Measurements from ENCODE around the gene RASD1.

The RASD1 gene

DNA sequence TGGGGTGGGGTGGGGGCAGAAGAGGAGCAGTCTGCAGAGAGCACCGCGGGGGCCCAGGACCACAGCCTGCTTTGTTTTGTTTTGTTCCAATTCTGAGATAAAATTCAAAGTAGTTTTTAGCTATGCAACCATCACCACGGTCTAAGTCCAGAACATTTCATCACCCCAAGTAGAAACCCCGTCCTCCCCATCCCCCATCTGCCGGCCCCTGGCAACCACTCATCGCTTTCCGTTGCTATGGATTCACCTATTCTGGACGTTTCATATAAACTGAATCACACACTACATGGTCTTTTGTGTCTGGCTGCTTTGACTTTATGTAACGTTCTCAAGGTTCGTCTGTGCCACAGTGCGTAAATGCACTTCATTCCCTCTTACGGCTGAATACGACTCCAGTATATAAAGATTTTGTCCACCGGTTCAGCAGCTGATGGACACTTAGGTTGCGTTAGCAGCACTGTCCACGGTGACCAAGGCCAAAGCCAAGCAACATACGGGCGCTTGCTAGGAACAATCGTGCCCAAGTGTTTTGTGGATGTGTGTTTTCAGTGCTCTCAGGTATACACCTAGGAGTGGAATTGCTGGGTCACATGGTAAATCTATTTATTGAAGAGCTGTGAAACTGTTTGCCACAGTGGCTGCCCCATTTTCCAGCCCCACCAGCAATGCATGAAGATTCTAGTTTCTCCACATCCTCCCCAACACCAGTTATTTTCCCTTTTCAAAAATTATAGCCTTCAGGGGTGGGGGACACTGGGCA, 27.7 kb upstream of the RASD1 start:
- Histone ChIP-seq H3K4me2 (ENCODE audit: low read length) (no peak overlapping the region), H3K27me3 (ENCODE audit: control insufficient read depth, low read length) (no peaks in the 10 kb centered on the region), H4K20me1 (ENCODE audit: control insufficient read depth, insufficient read depth, low read depth, low read length) (no peaks in the 10 kb centered on the region; the same call in 1 of the 2 replicates), H3K79me2 (ENCODE audit: control insufficient read depth, low read length) (no peaks in the 10 kb centered on the region), H3K36me3 (ENCODE audit: control insufficient read depth, low read length) (no peaks in the 10 kb centered on the region), H3K9me2 (replicated peaks; ENCODE audit: control insufficient read depth, low read length) (no peaks in the 10 kb centered on the region), H3K4me1 (ENCODE audit: control insufficient read depth, low read length) (no peaks in the 10 kb centered on the region), H3K27ac (ENCODE audit: low read depth, low read length) (no peak overlapping the region), H3K9me3 (ENCODE audit: control insufficient read depth, insufficient read depth, low read length) (no peaks in the 10 kb centered on the region), H3F3A (ENCODE audit: control insufficient read depth, insufficient read depth) (no peaks in the 10 kb centered on the region), H3K4me3 (ENCODE audit: low read length) (no peak overlapping the region)
- TF ChIP-seq, protein P1, sequence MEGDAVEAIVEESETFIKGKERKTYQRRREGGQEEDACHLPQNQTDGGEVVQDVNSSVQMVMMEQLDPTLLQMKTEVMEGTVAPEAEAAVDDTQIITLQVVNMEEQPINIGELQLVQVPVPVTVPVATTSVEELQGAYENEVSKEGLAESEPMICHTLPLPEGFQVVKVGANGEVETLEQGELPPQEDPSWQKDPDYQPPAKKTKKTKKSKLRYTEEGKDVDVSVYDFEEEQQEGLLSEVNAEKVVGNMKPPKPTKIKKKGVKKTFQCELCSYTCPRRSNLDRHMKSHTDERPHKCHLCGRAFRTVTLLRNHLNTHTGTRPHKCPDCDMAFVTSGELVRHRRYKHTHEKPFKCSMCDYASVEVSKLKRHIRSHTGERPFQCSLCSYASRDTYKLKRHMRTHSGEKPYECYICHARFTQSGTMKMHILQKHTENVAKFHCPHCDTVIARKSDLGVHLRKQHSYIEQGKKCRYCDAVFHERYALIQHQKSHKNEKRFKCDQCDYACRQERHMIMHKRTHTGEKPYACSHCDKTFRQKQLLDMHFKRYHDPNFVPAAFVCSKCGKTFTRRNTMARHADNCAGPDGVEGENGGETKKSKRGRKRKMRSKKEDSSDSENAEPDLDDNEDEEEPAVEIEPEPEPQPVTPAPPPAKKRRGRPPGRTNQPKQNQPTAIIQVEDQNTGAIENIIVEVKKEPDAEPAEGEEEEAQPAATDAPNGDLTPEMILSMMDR (IDR thresholded peaks at IDR 0.05; ENCODE audit: low read depth, low read length, poor library complexity, severe bottlenecking): no peak
- no peak for TF ChIP-seq EZH2phosphoT487 (IDR thresholded peaks at IDR 0.05; ENCODE audit: borderline replicate concordance, low read length)

DNA sequence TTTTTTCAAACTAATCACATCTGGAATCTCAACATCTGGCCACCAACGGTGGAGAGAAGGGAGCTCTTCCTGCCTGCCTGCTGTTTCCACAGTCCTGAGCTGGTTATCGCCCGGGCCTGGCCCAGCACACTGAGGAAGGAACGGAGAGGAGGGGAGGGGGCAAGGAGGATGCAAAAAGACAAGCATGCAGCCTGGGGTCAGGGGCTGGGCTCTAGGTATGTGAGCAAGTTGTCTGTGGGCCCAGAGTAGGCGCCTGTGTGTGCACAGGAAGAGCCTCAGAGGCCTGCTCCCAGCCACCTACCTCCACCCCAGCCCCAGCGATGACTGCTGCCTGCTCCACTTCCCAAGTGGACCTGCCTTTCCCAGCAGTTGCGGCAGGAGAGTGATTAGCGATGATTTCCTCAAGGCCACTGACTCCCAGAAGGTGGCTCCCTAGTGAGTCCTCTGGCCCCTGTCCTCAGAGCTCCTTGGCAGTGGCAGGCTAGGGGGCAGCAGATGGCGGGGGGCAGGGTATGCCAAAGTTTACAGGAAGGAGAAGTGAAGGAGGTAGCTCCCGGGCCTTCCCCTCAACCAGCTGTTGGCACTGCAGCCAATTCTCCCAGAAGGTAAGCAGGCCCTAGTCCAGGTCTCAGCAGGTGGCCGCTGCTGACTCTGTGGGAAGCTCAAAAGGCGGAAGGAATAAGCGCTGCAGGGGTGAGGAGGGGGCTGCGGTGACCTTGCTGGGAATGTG, 27.0 kb upstream of the RASD1 start:
- Histone ChIP-seq H3K9me3 (ENCODE audit: control insufficient read depth, insufficient read depth, low read length) (no peaks in the 10 kb centered on the region), H3K4me3 (ENCODE audit: low read length) (no peak overlapping the region), H3K79me2 (ENCODE audit: control insufficient read depth, low read length) (no peaks in the 10 kb centered on the region), H3K4me1 (ENCODE audit: control insufficient read depth, low read length) (no peaks in the 10 kb centered on the region), H4K20me1 (ENCODE audit: control insufficient read depth, insufficient read depth, low read depth, low read length) (no peaks in the 10 kb centered on the region), H3K27ac (ENCODE audit: low read depth, low read length) (no peak overlapping the region), H3K9me2 (replicated peaks; ENCODE audit: control insufficient read depth, low read length) (no peaks in the 10 kb centered on the region), H3F3A (ENCODE audit: control insufficient read depth, insufficient read depth) (no peaks in the 10 kb centered on the region), H3K27me3 (ENCODE audit: control insufficient read depth, low read length) (no peaks in the 10 kb centered on the region), H3K4me2 (ENCODE audit: low read length) (no peak overlapping the region), H3K36me3 (ENCODE audit: control insufficient read depth, low read length) (no peaks in the 10 kb centered on the region)
- TF ChIP-seq EZH2phosphoT487 (IDR thresholded peaks at IDR 0.05; ENCODE audit: borderline replicate concordance, low read length): no peak
- TF ChIP-seq, protein P1 (IDR thresholded peaks at IDR 0.05; ENCODE audit: low read depth, low read length, poor library complexity, severe bottlenecking): no peak

- Histone ChIP-seq H3K36me3 (ENCODE audit: control insufficient read depth, low read length) (no peaks in the 10 kb centered on the region), H3F3A (ENCODE audit: control insufficient read depth, insufficient read depth) (no peaks in the 10 kb centered on the region), H3K27me3 (ENCODE audit: control insufficient read depth, low read length) (no peaks in the 10 kb centered on the region), H3K4me1 (ENCODE audit: control insufficient read depth, low read length) (no peaks in the 10 kb centered on the region), H3K27ac (ENCODE audit: low read depth, low read length) (no peak overlapping the region), H3K79me2 (ENCODE audit: control insufficient read depth, low read length) (no peaks in the 10 kb centered on the region), H3K9me2 (replicated peaks; ENCODE audit: control insufficient read depth, low read length) (no peaks in the 10 kb centered on the region), H3K9me3 (ENCODE audit: control insufficient read depth, insufficient read depth, low read length) (no peaks in the 10 kb centered on the region), H3K4me2 (ENCODE audit: low read length) (no peak overlapping the region), H3K4me3 (ENCODE audit: low read length) (no peak overlapping the region), H4K20me1 (ENCODE audit: control insufficient read depth, insufficient read depth, low read depth, low read length) (no peaks in the 10 kb centered on the region)
- no peak for TF ChIP-seq EZH2phosphoT487 (IDR thresholded peaks at IDR 0.05; ENCODE audit: borderline replicate concordance, low read length)
- TF ChIP-seq, protein P1 (IDR thresholded peaks at IDR 0.05; ENCODE audit: low read depth, low read length, poor library complexity, severe bottlenecking): no peak
Measured at GRCh38 chr17:17520599-17521232, 24.5 kb upstream of the RASD1 start.
